Activated naive CD8-positive, alpha-beta T cell (primary cell): ENCODE results near the gene NPAP1.

Experiments used
- H3K27ac Mint-ChIP-seq: one replicate; pipeline ENCODE4 v1.8.0; 2021; ENCODE audit warnings: mixed read lengths
- H3K27me3 Mint-ChIP-seq: one replicate; pipeline ENCODE4 v1.8.0; 2021; ENCODE audit warnings: mixed read lengths
- H3K36me3 Mint-ChIP-seq: one replicate; pipeline ENCODE4 v1.8.0; 2021; ENCODE audit warnings: mixed read lengths
- H3K4me1 Mint-ChIP-seq: one replicate; pipeline ENCODE4 v1.8.0; 2021; ENCODE audit warnings: low read depth, mixed read lengths
- H3K4me3 Mint-ChIP-seq: one replicate; pipeline ENCODE4 v1.8.0; 2021; ENCODE audit warnings: mild to moderate bottlenecking, mixed read lengths
- H3K9me3 Mint-ChIP-seq: one replicate; pipeline ENCODE4 v1.8.0; 2021; ENCODE audit warnings: low read depth, mixed read lengths

Gene NPAP1

DNA sequence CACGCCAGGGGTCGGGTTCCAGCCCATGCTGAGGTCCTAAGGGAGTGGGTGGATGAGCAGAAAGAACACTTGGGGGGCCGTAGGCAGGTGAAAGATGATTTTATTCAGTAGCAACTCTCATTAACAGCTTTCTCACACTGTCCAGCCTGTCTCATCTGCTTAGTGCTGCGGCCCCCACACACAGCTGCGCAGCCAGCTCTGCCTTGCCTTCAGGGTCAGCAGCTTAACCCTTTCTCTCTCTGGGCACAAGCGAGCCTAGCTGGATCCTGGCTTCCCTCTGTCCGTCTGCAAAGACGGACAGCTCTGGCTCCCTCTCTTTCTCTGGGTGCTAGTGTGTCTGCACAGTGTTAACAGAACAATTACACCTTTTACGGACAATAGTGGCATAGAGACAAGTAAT is 21.3 kb downstream of the NPAP1 start:
- no peaks in the 10 kb centered on the region for H3K36me3 Mint-ChIP-seq
- peaks cover 4% of the 10 kb centered on the region for H3K9me3 Mint-ChIP-seq
- H3K27me3 Mint-ChIP-seq: no peaks in the 10 kb centered on the region

DNA sequence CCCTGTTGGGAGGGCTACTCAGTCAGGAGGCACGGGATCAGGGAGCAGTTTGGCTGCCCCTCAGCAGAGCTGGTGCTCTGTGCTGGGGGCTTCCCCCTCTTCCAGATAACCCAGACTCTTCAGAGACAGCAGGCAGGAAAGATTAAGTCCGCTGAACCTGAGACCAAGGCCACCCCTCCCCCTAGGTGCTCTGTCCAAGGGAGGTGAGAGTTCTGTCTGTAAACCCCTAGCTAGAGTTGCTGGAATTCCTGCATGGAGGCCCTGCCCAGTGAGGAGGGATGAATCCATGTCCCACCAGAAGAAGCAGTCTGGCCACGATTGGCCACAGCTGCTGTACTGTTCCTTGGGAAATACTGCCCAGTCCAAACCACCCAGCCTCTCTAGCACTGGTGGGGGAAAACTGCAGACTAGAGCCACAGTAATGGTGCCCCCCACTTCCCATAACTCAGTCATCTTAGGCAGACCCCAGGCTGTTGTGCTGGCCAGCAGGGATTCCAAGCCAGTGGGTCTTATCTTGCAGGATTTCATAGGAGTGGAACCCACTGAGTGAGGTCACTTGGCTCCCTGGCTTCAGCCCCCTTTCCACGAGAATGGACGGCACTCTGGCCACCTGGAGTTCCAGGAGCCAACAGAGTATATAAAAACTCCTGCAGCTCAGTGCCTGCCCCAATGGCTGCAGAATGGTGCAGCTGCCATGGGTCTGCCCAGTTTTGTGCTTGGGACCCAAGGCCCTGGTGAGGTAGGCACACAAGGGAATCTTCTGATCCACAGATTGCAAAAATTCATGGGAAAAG is 42.9 kb downstream of the NPAP1 start:
- no peaks in the 10 kb centered on the region for H3K4me1 Mint-ChIP-seq
- H3K36me3 Mint-ChIP-seq: no peaks in the 10 kb centered on the region

More for the DNA sequence above, 21.3 kb downstream of the NPAP1 start:
- Mint-ChIP-seq H3K27ac (no peak overlapping the region), H3K4me3 (no peak overlapping the region), H3K4me1 (no peaks in the 10 kb centered on the region)

DNA sequence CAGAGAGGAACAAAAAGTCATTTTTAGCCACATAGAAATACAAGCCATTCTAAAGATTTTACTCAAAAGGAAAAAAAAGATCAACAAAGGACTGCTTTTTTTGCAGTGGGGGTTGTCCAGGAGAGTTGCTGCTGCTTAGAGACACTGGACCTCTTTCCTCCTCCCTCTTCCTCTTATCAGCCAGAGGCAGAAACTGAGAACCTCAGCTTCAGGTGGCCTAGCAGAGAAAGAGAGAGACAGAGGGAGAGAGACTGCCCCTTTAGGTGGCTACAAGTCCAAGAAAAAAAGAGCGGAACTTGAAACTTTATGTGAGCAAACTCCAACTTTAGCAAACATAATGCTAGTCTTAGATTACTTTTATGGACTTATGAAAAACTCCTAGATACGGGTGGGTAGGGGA is 54.2 kb downstream of the NPAP1 start:
- Mint-ChIP-seq H3K4me3 (no peak overlapping the region), H3K4me1 (no peaks in the 10 kb centered on the region), H3K27me3 (no peaks in the 10 kb centered on the region), H3K36me3 (no peaks in the 10 kb centered on the region), H3K27ac (no peak overlapping the region), H3K9me3 (peaks cover 4% of the 10 kb centered on the region)

More for the DNA sequence above, 42.9 kb downstream of the NPAP1 start:
- Mint-ChIP-seq H3K27ac (no peak overlapping the region), H3K9me3 (peaks cover 16% of the 10 kb centered on the region), H3K27me3 (no peaks in the 10 kb centered on the region), H3K4me3 (no peak overlapping the region)
